HUES6 (cell line): ENCODE measurements around the gene OR2M4.
"Not testable (repeated sequence)": the region's sequence is repeated elsewhere in the genome, so short reads cannot be mapped to it uniquely, and the experiment has no call there.

Source experiments
- H3K27ac ChIP-seq: 2 replicates; pipeline ENCODE4 v1.7.0; 2013; ENCODE audit warnings: low read depth, mild to moderate bottlenecking, low read length, inconsistent platforms
- H3K27me3 ChIP-seq: 2 replicates; pipeline ENCODE4 v1.6.1; 2013; ENCODE audit warnings: low read length; ENCODE audit not compliant: control insufficient read depth, insufficient read depth
- H3K36me3 ChIP-seq: 2 replicates; pipeline ENCODE4 v1.6.1; 2013; ENCODE audit warnings: low read length; ENCODE audit not compliant: control insufficient read depth, insufficient read depth
- H3K4me1 ChIP-seq: 2 replicates; pipeline ENCODE4 v1.6.1; 2013; ENCODE audit warnings: low read length; ENCODE audit not compliant: control insufficient read depth, insufficient read depth
- H3K4me3 ChIP-seq: 2 replicates; pipeline ENCODE4 v1.5.1; 2013; ENCODE audit warnings: low read depth, low read length
- H3K9ac ChIP-seq: one replicate; pipeline ENCODE4 v1.6.1; 2013; ENCODE audit warnings: mild to moderate bottlenecking, low read length
- H3K9me3 ChIP-seq: 2 replicates; pipeline ENCODE4 v1.6.1; 2013; ENCODE audit warnings: low read depth, low read length; ENCODE audit not compliant: control insufficient read depth, insufficient read depth

The OR2M4 gene

GRCh38 chr1:248259309-248259708 lies 28.1 kb downstream of the OR2M4 start:
- H3K9me3 ChIP-seq, result peaks cover 21% of the 10 kb centered on the region; the same call in 1 of the 2 replicates
- H3K36me3 ChIP-seq, H3K9ac ChIP-seq, H3K4me1 ChIP-seq, H3K27ac ChIP-seq, H3K4me3 ChIP-seq, H3K27me3 ChIP-seq: not testable (repeated sequence)

DNA sequence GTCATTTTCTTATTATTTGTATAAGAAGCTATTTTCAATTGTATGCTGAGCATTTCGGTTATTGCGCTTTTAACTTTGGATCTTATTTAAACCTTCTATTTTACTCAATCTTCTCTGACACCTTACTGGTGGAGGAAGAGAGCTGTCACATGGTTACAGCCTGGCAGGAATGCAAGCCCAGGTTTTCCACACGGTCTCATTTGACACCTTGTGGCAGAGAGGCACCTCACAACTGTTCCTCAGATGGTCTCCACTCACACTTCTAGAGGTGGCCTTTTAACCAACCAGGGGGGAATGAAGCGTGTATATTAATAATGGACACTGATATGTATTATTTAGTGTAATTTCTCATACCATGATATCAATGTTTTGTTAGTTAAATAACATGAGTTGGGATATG lies 37.0 kb downstream of the OR2M4 start:
- peaks cover 2% of the 10 kb centered on the region; the same call in 1 of the 2 replicates for H3K9me3 ChIP-seq
- no peak overlapping the region for H3K27ac ChIP-seq
- no peaks in the 10 kb centered on the region for H3K27me3 ChIP-seq
- H3K9ac ChIP-seq, result no peak overlapping the region
- H3K4me1 ChIP-seq, result no peaks in the 10 kb centered on the region
- no peak overlapping the region for H3K4me3 ChIP-seq
- H3K36me3 ChIP-seq, result no peaks in the 10 kb centered on the region

DNA sequence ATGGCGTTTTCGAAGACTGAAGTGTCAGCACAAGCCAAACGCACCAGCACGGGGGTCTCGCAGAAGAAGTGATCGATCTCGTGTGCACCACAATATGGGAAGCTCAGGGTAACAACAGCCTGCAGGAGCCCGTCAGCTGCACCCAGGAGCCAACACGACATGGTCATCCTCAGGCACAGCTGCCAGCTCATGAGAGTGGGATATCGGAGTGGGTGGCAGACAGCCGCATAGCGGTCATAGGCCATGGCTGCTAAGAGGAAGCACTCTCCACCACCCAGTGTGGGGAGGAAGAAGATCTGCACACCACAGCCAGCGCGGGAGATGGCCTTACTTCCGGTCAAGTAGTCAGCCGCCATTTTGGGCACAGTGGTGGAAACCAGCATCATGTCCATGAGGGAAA lies 42.0 kb downstream of the OR2M4 start:
- not testable (repeated sequence) for H3K36me3 ChIP-seq, H3K27ac ChIP-seq, H3K4me1 ChIP-seq, H3K27me3 ChIP-seq, H3K4me3 ChIP-seq, H3K9ac ChIP-seq
- H3K9me3 ChIP-seq, result peaks cover 17% of the 10 kb centered on the region; the same call in 1 of the 2 replicates

DNA sequence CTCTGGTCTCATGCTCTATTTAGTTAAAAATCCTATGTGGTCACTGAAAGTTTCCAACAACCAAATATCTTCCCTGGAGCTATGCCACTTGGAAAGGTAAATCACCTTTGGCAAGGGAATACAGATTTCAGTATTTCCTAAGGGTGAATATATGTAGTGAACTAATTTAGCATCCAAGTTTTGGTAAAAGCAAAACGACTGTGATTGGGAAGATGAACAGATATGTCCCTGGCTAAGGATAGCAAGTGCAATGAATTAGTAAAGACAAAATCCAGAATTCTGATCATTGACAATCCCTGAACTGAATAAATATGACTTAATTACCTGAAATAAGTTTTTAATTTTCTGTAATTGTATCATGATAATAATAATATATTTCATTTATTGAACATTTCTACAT lies 46.7 kb downstream of the OR2M4 start, which contains the start of gene OR2T33:
Gene OR2T33, minus strand, starts transcription at position 101 of the 400 bp plus-strand sequence. CDS start 4,162 bp downstream, outside the sequence.
- Histone ChIP-seq H3K9me3 (peaks cover 28% of the 10 kb centered on the region; the same call in 1 of the 2 replicates), H3K4me1 (no peaks in the 10 kb centered on the region), H3K4me3 (no peak within 1 kb of the TSS), H3K27ac (no peak within 1 kb of the TSS), H3K27me3 (no peaks in the 10 kb centered on the region), H3K9ac (no peak within 1 kb of the TSS), H3K36me3 (no peaks in the 10 kb centered on the region)

DNA sequence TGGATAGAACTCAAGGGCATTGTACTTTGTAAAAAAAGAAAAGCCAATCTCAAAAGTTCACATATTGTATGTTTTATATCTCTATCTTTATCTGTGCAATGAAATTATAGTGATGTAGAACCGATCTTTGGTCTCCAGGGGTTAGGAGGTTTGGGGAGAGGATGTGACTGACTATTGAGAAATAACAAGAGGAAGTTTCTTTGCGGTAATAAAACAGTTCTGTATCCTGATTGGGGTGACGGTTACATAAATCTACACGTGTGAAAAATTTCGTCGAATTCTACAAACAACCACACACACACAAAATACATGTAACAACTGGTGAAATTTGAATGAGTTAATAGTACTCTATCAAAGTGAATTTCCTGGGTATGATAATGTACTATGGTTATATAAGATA lies 57.2 kb downstream of the OR2M4 start:
- H3K4me1 ChIP-seq, result no peaks in the 10 kb centered on the region
- H3K9me3 ChIP-seq, result peaks cover 16% of the 10 kb centered on the region; the same call in 1 of the 2 replicates
- no peak overlapping the region for H3K27ac ChIP-seq
- no peak overlapping the region for H3K4me3 ChIP-seq
- no peak overlapping the region for H3K9ac ChIP-seq
- H3K27me3 ChIP-seq, result no peaks in the 10 kb centered on the region
- H3K36me3 ChIP-seq, result no peaks in the 10 kb centered on the region
